HL-60/S4 (cell line): ENCODE results near the gene SRPK3.

Source experiments
- in situ Hi-C: fragments of 300-500 bp; cut with MboI; formaldehyde crosslinking; loops from 2 replicates; pipeline ENCODE4 v1.14.3; 2022; ENCODE audit warnings: low sequenced_read_pairs

The SRPK3 gene, protein sequence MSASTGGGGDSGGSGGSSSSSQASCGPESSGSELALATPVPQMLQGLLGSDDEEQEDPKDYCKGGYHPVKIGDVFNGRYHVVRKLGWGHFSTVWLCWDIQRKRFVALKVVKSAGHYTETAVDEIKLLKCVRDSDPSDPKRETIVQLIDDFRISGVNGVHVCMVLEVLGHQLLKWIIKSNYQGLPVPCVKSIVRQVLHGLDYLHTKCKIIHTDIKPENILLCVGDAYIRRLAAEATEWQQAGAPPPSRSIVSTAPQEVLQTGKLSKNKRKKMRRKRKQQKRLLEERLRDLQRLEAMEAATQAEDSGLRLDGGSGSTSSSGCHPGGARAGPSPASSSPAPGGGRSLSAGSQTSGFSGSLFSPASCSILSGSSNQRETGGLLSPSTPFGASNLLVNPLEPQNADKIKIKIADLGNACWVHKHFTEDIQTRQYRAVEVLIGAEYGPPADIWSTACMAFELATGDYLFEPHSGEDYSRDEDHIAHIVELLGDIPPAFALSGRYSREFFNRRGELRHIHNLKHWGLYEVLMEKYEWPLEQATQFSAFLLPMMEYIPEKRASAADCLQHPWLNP

DNA sequence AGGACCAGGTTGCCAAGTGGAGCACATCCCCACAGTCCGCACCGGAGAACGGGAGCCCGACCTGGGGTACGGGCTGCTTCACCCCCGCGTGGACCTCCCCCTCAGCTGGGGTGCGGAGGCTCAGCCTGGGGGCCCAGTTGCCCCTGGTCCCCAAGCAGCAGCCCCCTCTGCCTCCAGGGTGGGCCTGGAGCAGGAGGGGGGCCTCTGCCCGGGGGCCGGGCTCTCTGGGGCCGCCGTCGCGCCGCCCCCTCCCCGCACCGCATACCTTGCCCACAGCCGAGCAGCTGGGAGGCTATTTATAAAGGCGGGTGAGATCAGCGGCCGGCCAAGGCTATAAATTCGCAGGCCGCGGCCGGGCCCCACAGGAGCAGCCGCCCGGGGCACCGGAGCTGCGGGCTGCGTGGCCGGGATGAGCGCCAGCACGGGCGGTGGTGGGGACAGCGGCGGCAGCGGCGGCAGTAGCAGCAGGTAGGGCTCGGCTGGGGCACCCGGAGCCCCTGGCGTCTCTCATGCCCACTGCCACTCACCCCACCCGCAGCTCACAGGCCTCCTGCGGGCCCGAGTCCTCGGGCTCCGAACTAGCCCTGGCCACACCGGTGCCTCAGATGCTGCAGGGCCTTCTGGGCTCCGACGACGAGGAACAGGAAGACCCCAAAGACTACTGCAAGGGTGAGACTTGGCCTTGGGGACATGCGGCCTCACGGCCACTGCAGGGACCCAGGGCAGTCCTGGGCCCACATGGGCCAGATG is at the start of gene SRPK3:
TSS of gene SRPK3 (plus strand) at position 364 of the 750 bp plus-strand sequence. CDS start at position 410, 46 bp downstream.
- in situ Hi-C loops, result no loop called here

- in situ Hi-C loops, result loop anchor here (25.0 kb wide), 1 partner anchor 806 kb away; the partner anchor contains the start of genes G6PD and IKBKG
Observed at GRCh38 chrX:153731117-153731844, 49.6 kb upstream of the SRPK3 start.

DNA sequence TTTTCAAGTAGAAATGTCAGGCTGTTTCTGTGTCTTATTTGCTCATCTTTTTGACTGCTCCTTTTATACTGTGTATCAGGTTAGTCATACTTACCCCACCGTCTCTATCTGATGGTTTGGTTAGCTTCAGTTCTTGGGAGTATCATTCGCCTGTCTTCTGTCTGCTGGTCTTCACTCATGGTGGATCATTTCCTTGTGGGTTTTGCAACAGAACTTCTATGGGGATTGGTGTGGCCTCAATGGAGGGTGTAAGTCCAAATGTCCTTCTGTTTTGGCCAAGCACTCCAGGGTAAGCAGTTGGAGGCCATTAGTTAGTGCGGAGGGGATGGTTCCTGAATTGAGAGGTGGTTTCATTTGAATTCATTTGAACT is 49.0 kb upstream of the SRPK3 start:
- in situ Hi-C loops, result loop anchor here (25.0 kb wide), 1 partner anchor 805 kb away; the partner anchor contains the start of genes G6PD and IKBKG

- in situ Hi-C loops, result loop anchor here (25.0 kb wide), 1 partner anchor 805 kb away; the partner anchor contains the start of genes G6PD and IKBKG
Observed at GRCh38 chrX:153732401-153732800, 48.4 kb upstream of the SRPK3 start.

DNA sequence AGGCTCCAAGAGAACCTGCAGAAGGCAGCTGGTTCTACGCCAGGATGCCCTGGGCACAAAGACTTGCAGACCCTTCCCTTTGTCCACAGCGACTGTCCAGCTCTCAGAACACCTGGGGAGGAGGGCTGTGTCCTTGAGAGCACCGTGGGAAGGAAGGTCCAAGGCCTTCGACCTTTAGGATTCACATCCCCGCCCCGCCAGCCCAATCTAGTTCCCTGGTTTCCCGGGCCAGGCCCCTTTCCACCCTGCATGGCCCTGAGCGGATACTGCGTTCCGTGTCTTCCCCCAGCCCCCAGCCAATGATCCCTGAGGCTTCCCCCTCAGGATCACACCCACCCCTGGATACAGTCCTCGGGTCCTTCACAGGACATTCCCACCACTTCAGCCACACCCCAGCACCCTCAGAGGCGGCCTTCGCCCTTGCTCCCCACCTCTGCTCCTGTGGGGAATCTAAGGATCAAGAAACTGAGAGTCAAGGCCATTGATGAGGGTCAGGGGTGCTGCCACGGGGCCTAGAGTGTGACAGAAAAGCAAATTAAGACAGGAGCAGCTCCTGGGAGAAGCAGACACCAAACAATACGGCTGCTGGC is 47.1 kb upstream of the SRPK3 start:
- in situ Hi-C loops, result loop anchor here (25.0 kb wide), 1 partner anchor 804 kb away; the partner anchor contains the start of genes G6PD and IKBKG

GRCh38 chrX:153734871-153735270 is 46.0 kb upstream of the SRPK3 start:
- in situ Hi-C loops, result loop anchor here (25.0 kb wide), 1 partner anchor 802 kb away; the partner anchor contains the start of genes G6PD and IKBKG

GRCh38 chrX:153735274-153735673 is 45.6 kb upstream of the SRPK3 start:
- in situ Hi-C loops, result loop anchor here (25.0 kb wide), 1 partner anchor 802 kb away; the partner anchor contains the start of genes G6PD and IKBKG

GRCh38 chrX:153736071-153736820 is 44.6 kb upstream of the SRPK3 start:
- in situ Hi-C loops, result loop anchor here (25.0 kb wide), 1 partner anchor 801 kb away; the partner anchor contains the start of genes G6PD and IKBKG

DNA sequence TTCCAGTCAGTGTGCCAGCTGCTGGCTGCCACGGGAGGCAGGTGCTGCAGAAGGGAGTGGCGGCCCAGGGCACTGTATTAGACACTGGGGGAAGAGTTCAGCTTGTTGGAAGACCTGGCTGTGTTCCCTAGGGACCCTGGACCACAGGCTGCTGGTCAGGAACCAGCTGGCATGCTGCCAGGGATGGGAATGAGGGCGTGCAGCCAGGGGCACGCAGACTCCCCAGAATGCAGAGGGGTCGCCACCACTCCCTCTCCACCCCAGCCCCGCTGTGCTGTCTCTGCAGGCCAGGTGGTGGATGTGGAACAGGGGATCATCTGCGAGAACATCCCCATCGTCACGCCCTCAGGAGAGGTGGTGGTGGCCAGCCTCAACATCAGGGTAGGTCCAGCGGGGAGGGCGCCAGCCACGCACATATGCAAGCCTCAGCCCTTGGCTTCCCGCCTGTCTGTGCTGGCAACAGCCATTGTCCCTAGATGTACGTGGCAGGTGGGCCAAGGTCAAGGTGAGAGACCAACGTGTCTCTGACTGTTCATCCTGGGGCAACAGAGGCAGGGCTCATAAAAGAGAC is 43.9 kb upstream of the SRPK3 start:
- in situ Hi-C loops, result loop anchor here (25.0 kb wide), 1 partner anchor 800 kb away; the partner anchor contains the start of genes G6PD and IKBKG

- in situ Hi-C loops, result loop anchor here (25.0 kb wide), 1 partner anchor 799 kb away; the partner anchor contains the start of genes G6PD and IKBKG
Observed at GRCh38 chrX:153738056-153738605, 42.7 kb upstream of the SRPK3 start.

DNA sequence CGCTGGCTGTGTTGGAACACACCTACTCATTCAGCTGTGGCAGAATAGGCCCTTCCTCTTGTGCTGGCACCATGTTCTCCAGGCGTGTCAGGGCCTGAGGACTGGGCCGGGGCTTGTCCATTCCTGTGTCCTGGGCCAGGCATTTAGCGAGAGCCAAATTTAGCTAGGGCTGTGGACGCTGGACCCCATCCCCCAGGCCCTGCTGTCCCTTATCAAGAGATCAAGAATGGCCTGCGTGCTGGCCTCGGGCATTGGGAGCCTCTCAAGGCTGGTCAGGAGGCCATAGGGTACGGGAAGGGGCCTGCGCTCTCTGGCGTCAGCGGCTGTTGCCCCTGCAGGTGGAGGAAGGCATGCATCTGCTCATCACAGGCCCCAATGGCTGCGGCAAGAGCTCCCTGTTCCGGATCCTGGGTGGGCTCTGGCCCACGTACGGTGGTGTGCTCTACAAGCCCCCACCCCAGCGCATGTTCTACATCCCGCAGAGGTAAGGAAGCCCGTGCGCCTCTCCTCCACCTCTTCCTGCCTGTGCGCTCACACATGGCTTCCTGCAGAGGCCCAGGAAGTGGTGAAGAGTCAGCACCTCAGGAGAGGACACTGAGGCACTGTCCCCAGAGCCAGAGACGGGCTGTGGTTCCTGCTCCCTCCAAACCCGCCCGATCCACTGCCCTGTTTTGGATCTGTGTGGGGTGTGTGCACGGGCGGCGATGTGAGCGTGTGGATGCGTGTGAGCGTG is 40.9 kb upstream of the SRPK3 start:
- in situ Hi-C loops, result loop anchor here (25.0 kb wide), 1 partner anchor 797 kb away; the partner anchor contains the start of genes G6PD and IKBKG

- in situ Hi-C loops, result loop anchor here (25.0 kb wide), 1 partner anchor 797 kb away; the partner anchor contains the start of genes G6PD and IKBKG
Observed at GRCh38 chrX:153740631-153741222, 40.1 kb upstream of the SRPK3 start.

DNA sequence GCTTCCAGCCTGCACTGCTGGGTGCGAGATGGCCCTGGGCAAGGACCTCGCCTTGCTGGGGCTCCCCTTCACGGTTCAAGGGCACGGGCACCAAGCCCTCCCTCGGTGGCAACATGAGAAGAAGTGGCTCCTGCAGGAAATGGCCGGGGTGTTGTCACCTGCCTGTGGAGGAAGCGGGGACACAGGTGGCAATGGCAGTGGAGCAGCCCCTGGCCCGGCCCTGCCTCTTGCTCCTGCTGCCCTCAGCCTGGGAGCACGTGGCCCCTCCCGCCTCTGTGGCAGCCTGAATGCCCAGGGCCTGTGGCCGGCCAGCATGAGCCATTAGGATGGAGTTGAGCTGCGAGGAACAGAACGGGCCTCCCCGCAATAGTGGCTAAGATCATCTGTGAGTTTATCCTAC is 39.4 kb upstream of the SRPK3 start:
- in situ Hi-C loops, result loop anchor here (25.0 kb wide), 1 partner anchor 796 kb away; the partner anchor contains the start of genes G6PD and IKBKG

GRCh38 chrX:153742111-153742510 is 38.7 kb upstream of the SRPK3 start:
- in situ Hi-C loops, result loop anchor here (25.0 kb wide), 1 partner anchor 795 kb away; the partner anchor contains the start of genes G6PD and IKBKG

DNA sequence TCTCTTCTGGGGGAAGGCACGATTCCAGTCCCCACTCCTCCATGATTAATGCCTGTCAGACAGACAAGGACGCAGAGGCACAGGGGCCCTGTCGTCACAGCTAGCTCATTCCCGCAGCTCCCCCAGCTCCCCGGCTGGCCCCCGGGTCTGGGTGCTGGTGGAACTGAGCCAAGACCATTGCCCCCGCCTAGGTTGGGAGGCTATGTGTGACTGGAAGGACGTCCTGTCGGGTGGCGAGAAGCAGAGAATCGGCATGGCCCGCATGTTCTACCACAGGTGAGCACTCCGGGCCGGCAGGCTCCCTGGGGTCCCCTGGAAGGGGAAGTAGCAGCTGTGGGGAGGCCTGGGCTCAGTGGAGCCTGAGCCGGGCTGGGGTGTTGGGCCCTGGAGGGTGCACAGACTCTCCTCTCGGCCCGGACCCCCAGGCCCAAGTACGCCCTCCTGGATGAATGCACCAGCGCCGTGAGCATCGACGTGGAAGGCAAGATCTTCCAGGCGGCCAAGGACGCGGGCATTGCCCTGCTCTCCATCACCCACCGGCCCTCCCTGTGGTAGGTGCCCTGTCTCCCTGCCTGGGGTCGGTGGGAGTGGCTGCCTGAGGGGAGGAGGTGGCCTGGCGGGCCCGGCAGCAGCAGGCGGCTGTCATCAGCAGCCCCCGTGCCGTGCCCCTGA is 37.9 kb upstream of the SRPK3 start:
- in situ Hi-C loops, result loop anchor here (25.0 kb wide), 1 partner anchor 794 kb away; the partner anchor contains the start of genes G6PD and IKBKG
